B cell (primary cell): ENCODE data around the gene HECTD2. TPM values are rescaled to one million over a fixed set of nuclear protein-coding genes. Genes with fewer than 3 reads are reported as not detected.

Experiments
- ATAC-seq: fragments of 200-7000 bp; cut with Tn5 transposase; one replicate; pipeline ENCODE4 v1.10.0; 2021; ENCODE audit warnings: low read depth, mild to moderate bottlenecking, moderate number of reproducible peaks, moderate library complexity
- CTCF ChIA-PET: fragments of 350-600 bp; sonication (Branson Sonifier 250); formaldehyde crosslinking; loops from one replicate; lab custom pipeline; 2021; ENCODE audit warnings: antibody characterized with exemption, inconsistent platforms; lab: Charles Lee
- POLR2A ChIA-PET: fragments of 350-600 bp; sonication (Branson Sonifier 250); formaldehyde crosslinking; loops from one replicate; lab custom pipeline; 2021; ENCODE audit warnings: antibody characterized with exemption; lab: Charles Lee
- DNase-seq: peaks from one replicate; pipeline ENCODE4 v3.0.0; 2013
- H2AFZ ChIP-seq: 2 replicates; pipeline ENCODE4 v1.6.1; 2012; ENCODE audit warnings: mild to moderate bottlenecking, low read depth, low read length; ENCODE audit not compliant: insufficient read depth, poor library complexity, severe bottlenecking
- H3K27ac ChIP-seq, 2 donors: 1 replicate in 1 of 2; 2 replicates in 1 of 2; pipeline ENCODE4 v1.5.1; 2012 to 2013; ENCODE audit warnings: low read length in 2 of 2, mild to moderate bottlenecking in 2 of 2, moderate library complexity in 1 of 2
- H3K27me3 ChIP-seq, 4 experiments: fragments of 200-600 bp in 1 of 4; sonication (generic) in 1 of 4; replicated peaks in 1 of 4; 1 replicate in 2 of 4; 2 replicates in 2 of 4; pipeline versions ENCODE4 v1.6.1 to v1.7.0; 2013 to 2016; ENCODE audit warnings: low read length in 3 of 4, mild to moderate bottlenecking in 2 of 4, mixed read lengths in 1 of 4, moderate library complexity in 1 of 4; ENCODE audit not compliant: insufficient read depth in 4 of 4, control insufficient read depth in 3 of 4; ENCODE audit errors: control extremely low read depth in 1 of 4
- H3K36me3 ChIP-seq, 2 experiments: replicated peaks in 1 of 2; 1 replicate in 1 of 2; 2 replicates in 1 of 2; pipeline versions ENCODE4 v1.6.1 to v1.7.1; 2013; ENCODE audit warnings: low read length in 1 of 2; ENCODE audit not compliant: insufficient read depth in 2 of 2, control insufficient read depth in 1 of 2; ENCODE audit errors: control extremely low read depth in 1 of 2, extremely low read depth in 1 of 2
- H3K4me1 ChIP-seq, 2 donors: fragments of 200-600 bp in 1 of 2; sonication (generic) in 1 of 2; 1 replicate in 1 of 2; 2 replicates in 1 of 2; pipeline versions ENCODE4 v1.5.1 to v1.6.1; 2013 to 2017; ENCODE audit warnings: low read length in 2 of 2; ENCODE audit not compliant: control insufficient read depth in 2 of 2, insufficient read depth in 2 of 2
- H3K4me2 ChIP-seq: replicated peaks from 2 replicates; pipeline ENCODE3; 2012; ENCODE audit warnings: mild to moderate bottlenecking, low read depth, low read length; ENCODE audit not compliant: poor library complexity, severe bottlenecking
- H3K4me3 ChIP-seq, 5 experiments: fragments of 200-600 bp in 1 of 5; sonication (generic) in 1 of 5; 1 replicate in 3 of 5; 2 replicates in 2 of 5; pipeline versions ENCODE4 v1.5.1 to v1.7.0; 2011 to 2016; ENCODE audit warnings: low read length in 4 of 5, mild to moderate bottlenecking in 4 of 5, low read depth in 2 of 5, control low read depth in 1 of 5, moderate library complexity in 1 of 5; ENCODE audit not compliant: insufficient read depth in 1 of 5; ENCODE audit errors: control extremely low read depth in 1 of 5, extremely low read depth in 1 of 5
- H3K79me2 ChIP-seq: fragments of 200-600 bp; sonication (generic); one replicate; pipeline ENCODE4 v1.6.0; 2016; ENCODE audit warnings: low read length; ENCODE audit not compliant: control insufficient read depth, insufficient read depth
- H3K9ac ChIP-seq: fragments of 200-600 bp; sonication (generic); 2 replicates; pipeline ENCODE4 v1.6.1; 2017; ENCODE audit warnings: mild to moderate bottlenecking, low read length, moderate library complexity
- H3K9me3 ChIP-seq, 3 donors: one replicate each; pipeline versions ENCODE4 v1.6.1 to v1.7.1; 2013; ENCODE audit warnings: low read length in 2 of 3; ENCODE audit not compliant: control insufficient read depth in 2 of 3, insufficient read depth in 1 of 3; ENCODE audit errors: control extremely low read depth in 1 of 3
- H4K20me1 ChIP-seq: 2 replicates; pipeline ENCODE4 v1.6.0; 2012; ENCODE audit warnings: mild to moderate bottlenecking, low read length; ENCODE audit not compliant: insufficient read depth, control insufficient read depth, poor library complexity, severe bottlenecking
- H3K27ac Mint-ChIP-seq: one replicate; pipeline ENCODE4 v1.8.0; 2021; ENCODE audit warnings: mixed read lengths
- H3K27me3 Mint-ChIP-seq: one replicate; pipeline ENCODE4 v1.8.0; 2021; ENCODE audit warnings: mixed read lengths
- H3K4me1 Mint-ChIP-seq: one replicate; pipeline ENCODE4 v1.8.0; 2021; ENCODE audit warnings: mixed read lengths
- H3K4me3 Mint-ChIP-seq: one replicate; pipeline ENCODE4 v1.8.0; 2021; ENCODE audit warnings: mixed read lengths
- H3K9me3 Mint-ChIP-seq: one replicate; pipeline ENCODE4 v1.8.0; 2022; ENCODE audit warnings: mixed read lengths; ENCODE audit not compliant: insufficient read depth
- EZH2 ChIP-seq: IDR thresholded peaks from 2 replicates; pipeline ENCODE4 v1.6.1; 2012; ENCODE audit warnings: borderline replicate concordance, low read depth, mild to moderate bottlenecking, moderate library complexity, low read length; ENCODE audit not compliant: insufficient read depth, poor library complexity, severe bottlenecking
- WGBS: methylation state at CpG from one replicate; pipeline ENCODE4 v1.1.5; 2013; ENCODE audit warnings: missing lambda C conversion rate; ENCODE audit not compliant: insufficient coverage; 5-methylcytosine and 5-hydroxymethylcytosine counted together
- intact Hi-C: fragments of 100-400 bp; cut with micrococcal nuclease; formaldehyde crosslinking; loops from one replicate; pipeline ENCODE4 v1.10.0; 2022
- polyA plus RNA-seq: library from polyadenylated mRNA; depleted of rRNA; stranded (reverse); fragments of >200 nt; gene quantifications from 2 replicates; pipeline ENCODE4 v1.2.3, GENCODE V29; 2012
- total RNA-seq, 2 donors: library from RNA; stranded (reverse); fragments of 120-200 nt in 1 of 2; gene quantifications; 1 replicate in 1 of 2; 2 replicates in 1 of 2; pipeline versions ENCODE4 v1.2.3 to v1.2.4, GENCODE V29; 2013 to 2022
- TF ChIP-seq, protein P1 (sequence below): fragments of 200-600 bp; IDR thresholded peaks from one replicate; pipeline ENCODE4 v1.8.0; 2022; ENCODE audit warnings: antibody characterized with exemption, mild to moderate bottlenecking

Gene HECTD2
- total and polyA plus RNA-seq, 2 donors (not counting 1 experiment from before 2014, with no cell fraction given) = 2.9 to 7.9 TPM

- no peak overlapping the region for H2AFZ ChIP-seq
- H3K4me3 Mint-ChIP-seq = no peak overlapping the region
- no peak for ATAC-seq
- H3K36me3 ChIP-seq = no peaks in the 10 kb centered on the region
- no peak overlapping the region for H3K4me2 ChIP-seq
- intact Hi-C loops = no loop called here
- TF ChIP-seq EZH2 = no peak
- TF ChIP-seq, protein P1, sequence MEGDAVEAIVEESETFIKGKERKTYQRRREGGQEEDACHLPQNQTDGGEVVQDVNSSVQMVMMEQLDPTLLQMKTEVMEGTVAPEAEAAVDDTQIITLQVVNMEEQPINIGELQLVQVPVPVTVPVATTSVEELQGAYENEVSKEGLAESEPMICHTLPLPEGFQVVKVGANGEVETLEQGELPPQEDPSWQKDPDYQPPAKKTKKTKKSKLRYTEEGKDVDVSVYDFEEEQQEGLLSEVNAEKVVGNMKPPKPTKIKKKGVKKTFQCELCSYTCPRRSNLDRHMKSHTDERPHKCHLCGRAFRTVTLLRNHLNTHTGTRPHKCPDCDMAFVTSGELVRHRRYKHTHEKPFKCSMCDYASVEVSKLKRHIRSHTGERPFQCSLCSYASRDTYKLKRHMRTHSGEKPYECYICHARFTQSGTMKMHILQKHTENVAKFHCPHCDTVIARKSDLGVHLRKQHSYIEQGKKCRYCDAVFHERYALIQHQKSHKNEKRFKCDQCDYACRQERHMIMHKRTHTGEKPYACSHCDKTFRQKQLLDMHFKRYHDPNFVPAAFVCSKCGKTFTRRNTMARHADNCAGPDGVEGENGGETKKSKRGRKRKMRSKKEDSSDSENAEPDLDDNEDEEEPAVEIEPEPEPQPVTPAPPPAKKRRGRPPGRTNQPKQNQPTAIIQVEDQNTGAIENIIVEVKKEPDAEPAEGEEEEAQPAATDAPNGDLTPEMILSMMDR = no peak
- no peak overlapping the region for H3K9ac ChIP-seq
- H3K27ac Mint-ChIP-seq = no peak overlapping the region
- H4K20me1 ChIP-seq = no peaks in the 10 kb centered on the region
- H3K4me1 Mint-ChIP-seq = no peaks in the 10 kb centered on the region
- 75% methylated on average over 2 of the region's 2 CpGs for WGBS
- H3K27me3 Mint-ChIP-seq = no peaks in the 10 kb centered on the region
- no peaks in the 10 kb centered on the region for H3K9me3 Mint-ChIP-seq
- H3K27me3 ChIP-seq = no peaks in the 10 kb centered on the region
- H3K4me1 ChIP-seq = no peaks in the 10 kb centered on the region
- POLR2A ChIA-PET = no interaction called here
- DNase-seq = no peak
- no peak overlapping the region for H3K27ac ChIP-seq
- no peak overlapping the region for H3K4me3 ChIP-seq
- H3K79me2 ChIP-seq = peaks cover 12% of the 10 kb centered on the region
- CTCF ChIA-PET = interaction anchor here (0.7 to 1.7 kb wide), 2 partner anchors 9 to 740 kb away, joined by 3 to 4 read pairs; no protein-coding TSS in a partner anchor
- H3K9me3 ChIP-seq = no peaks in the 10 kb centered on the region
These were observed 10.7 kb downstream of the HECTD2 start for GRCh38 chr10:91420868-91421267.

DNA sequence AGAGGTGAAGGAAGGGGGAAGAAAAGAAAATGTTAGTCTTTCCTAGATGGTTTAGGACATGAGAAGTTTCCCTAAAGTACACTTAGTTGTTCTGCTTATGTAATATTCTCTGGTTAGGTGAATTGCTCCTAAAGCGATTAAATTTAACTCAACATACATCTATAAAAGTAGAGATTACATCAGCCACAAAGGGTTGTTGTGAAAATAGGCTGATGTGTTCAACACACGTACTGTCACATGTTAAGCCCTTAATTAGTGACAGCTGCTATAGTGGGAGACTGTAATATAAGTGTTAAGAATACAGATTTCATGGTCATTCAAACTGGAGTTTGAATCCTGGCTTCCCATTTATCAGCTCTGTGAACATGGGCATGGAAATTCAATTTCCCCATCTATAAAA, 12.8 kb downstream of the HECTD2 start:
- Histone ChIP-seq H3K36me3 (no peaks in the 10 kb centered on the region), H4K20me1 (no peaks in the 10 kb centered on the region), H3K27me3 (no peaks in the 10 kb centered on the region), H3K9me3 (no peaks in the 10 kb centered on the region), H3K27ac (no peak overlapping the region), H3K79me2 (no peaks in the 10 kb centered on the region), H2AFZ (no peak overlapping the region), H3K4me1 (no peaks in the 10 kb centered on the region), H3K9ac (no peak overlapping the region), H3K4me3 (no peak overlapping the region), H3K4me2 (no peak overlapping the region)
- no peaks in the 10 kb centered on the region for H3K4me1 Mint-ChIP-seq
- DNase-seq = no peak
- WGBS = 100% methylated on average over 1 of the region's 2 CpGs
- no peak overlapping the region for H3K27ac Mint-ChIP-seq
- ChIA-PET CTCF (no interaction called here), POLR2A (no interaction called here)
- H3K4me3 Mint-ChIP-seq = no peak overlapping the region
- ATAC-seq = no peak
- TF ChIP-seq, protein P1 = no peak
- TF ChIP-seq EZH2 = no peak
- no peaks in the 10 kb centered on the region for H3K27me3 Mint-ChIP-seq
- intact Hi-C loops = no loop called here
- H3K9me3 Mint-ChIP-seq = no peaks in the 10 kb centered on the region
